Left ventricle myocardium inferior (tissue), 1 donor: ENCODE results near the gene SAG. TPM values are rescaled to one million over a fixed set of nuclear protein-coding genes. Genes with fewer than 3 reads are reported as not detected.

Source experiments
- DNase-seq: peaks from one replicate; pipeline ENCODE4 v3.0.0-alpha.2; 2020
- H3K27ac ChIP-seq: fragments of 200-600 bp; replicated peaks from 2 replicates; pipeline ENCODE4 v1.8.0; 2021
- H3K27me3 ChIP-seq: fragments of 200-600 bp; 2 replicates; pipeline ENCODE4 v1.8.0; 2021; ENCODE audit warnings: low read depth
- H3K36me3 ChIP-seq: fragments of 200-600 bp; 2 replicates; pipeline ENCODE4 v1.8.0; 2021
- H3K4me1 ChIP-seq: fragments of 200-600 bp; 2 replicates; pipeline ENCODE4 v1.8.0; 2021
- H3K4me3 ChIP-seq: fragments of 200-600 bp; 2 replicates; pipeline ENCODE4 v1.8.0; 2021; ENCODE audit warnings: mild to moderate bottlenecking, moderate library complexity
- H3K9me3 ChIP-seq: fragments of 200-600 bp; replicated peaks from 2 replicates; pipeline ENCODE4 v1.8.0; 2021
- CTCF ChIP-seq: fragments of 200-600 bp; IDR thresholded peaks from 2 replicates; pipeline ENCODE4 v1.8.0; 2021; ENCODE audit warnings: antibody characterized with exemption, mild to moderate bottlenecking, borderline replicate concordance
- intact Hi-C: fragments of 100-400 bp; cut with micrococcal nuclease; formaldehyde crosslinking; loops from one replicate; pipeline ENCODE4 v1.11.0; 2022
- total RNA-seq: library from RNA; stranded (reverse); fragmentation: NEBNext Ultra II Directional; extraction: Animal tissue kit (Norgen Biotek cat#: 25700); gene quantifications from one replicate; pipeline ENCODE4 v1.2.1, GENCODE V29; 2021
- donor health status: DM: no; HTN: yes; CAD: no; lungs with severe emphysema.

The SAG gene
- total RNA-seq, 1 donor from 2014 or later: not detected

DNA sequence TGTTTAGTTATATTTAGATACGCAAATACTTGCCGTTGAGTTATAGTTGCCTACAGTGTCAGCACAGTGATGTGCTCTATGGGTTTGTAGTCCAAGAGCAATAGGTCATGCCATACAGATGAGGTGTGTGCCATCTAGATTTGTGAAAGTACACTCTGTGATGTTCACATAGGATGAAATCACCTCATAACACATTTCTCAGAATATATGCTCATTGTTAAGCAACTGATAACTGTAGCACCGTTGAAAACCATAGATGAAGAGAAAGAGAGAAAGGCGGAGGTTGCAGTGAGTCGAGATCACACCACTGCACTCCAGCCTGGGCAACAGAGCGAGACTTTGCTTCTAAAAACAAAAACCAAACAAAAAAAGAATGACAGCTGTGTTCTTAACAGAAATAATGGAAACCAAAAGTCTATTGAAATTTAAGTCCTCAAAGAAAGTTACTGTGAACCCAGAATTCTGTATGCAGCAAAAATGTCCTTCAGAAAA lies 56.2 kb downstream of the SAG start:
- H3K27ac ChIP-seq: no peak overlapping the region
- intact Hi-C loops: no loop called here

GRCh38 chr2:233365861-233366520 lies 58.4 kb downstream of the SAG start:
- intact Hi-C loops: no loop called here
- Histone ChIP-seq H3K9me3 (peaks cover 13% of the 10 kb centered on the region), H3K4me3 (no peak overlapping the region), H3K27ac (no peak overlapping the region), H3K4me1 (peaks cover 9% of the 10 kb centered on the region), H3K36me3 (peaks cover 11% of the 10 kb centered on the region), H3K27me3 (no peaks in the 10 kb centered on the region)
- DNase-seq: no peak
- no peak for TF ChIP-seq CTCF

More for the DNA sequence above, 56.2 kb downstream of the SAG start:
- Histone ChIP-seq H3K27me3 (no peaks in the 10 kb centered on the region), H3K4me3 (no peak overlapping the region), H3K4me1 (peaks cover 26% of the 10 kb centered on the region), H3K36me3 (peaks cover 11% of the 10 kb centered on the region), H3K9me3 (peaks cover 13% of the 10 kb centered on the region)
- no peak for DNase-seq
- no peak for TF ChIP-seq CTCF

DNA sequence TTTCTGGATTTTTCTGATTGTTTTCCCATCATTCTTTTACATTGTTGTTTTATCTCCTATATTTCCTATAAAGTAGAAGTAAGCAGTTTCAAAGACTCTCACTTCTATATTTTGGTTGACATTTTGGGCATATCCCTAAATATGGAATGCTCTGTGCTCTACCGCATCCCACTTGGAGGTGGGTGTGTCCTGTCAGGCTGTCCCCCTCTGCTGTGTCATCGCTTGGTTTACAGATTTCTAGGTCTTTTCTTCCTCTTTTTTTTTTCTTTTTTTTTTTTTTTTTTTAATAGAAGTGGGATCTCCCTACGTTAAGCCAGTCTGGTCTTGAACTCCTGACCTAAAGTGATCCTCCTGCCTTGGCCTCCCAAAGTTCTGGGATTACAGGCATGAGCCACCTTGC lies 60.0 kb downstream of the SAG start:
- Histone ChIP-seq H3K27me3 (no peaks in the 10 kb centered on the region), H3K9me3 (peaks cover 13% of the 10 kb centered on the region), H3K4me1 (peaks cover 8% of the 10 kb centered on the region), H3K4me3 (no peak overlapping the region), H3K36me3 (peaks cover 11% of the 10 kb centered on the region), H3K27ac (no peak overlapping the region)
- intact Hi-C loops: no loop called here
- no peak for DNase-seq
- TF ChIP-seq CTCF: no peak

- H3K4me3 ChIP-seq: no peak overlapping the region
- no peaks in the 10 kb centered on the region for H3K27me3 ChIP-seq
Measured at GRCh38 chr2:233368756-233369155, 61.1 kb downstream of the SAG start.

GRCh38 chr2:233369462-233369861 lies 61.8 kb downstream of the SAG start:
- intact Hi-C loops: no loop called here
- Histone ChIP-seq H3K36me3 (no peaks in the 10 kb centered on the region), H3K27ac (no peak overlapping the region), H3K9me3 (peaks cover 2% of the 10 kb centered on the region), H3K27me3 (no peaks in the 10 kb centered on the region), H3K4me3 (no peak overlapping the region), H3K4me1 (peaks cover 16% of the 10 kb centered on the region)
- DNase-seq: no peak
- TF ChIP-seq CTCF: no peak

More at GRCh38 chr2:233368756-233369155, 61.1 kb downstream of the SAG start:
- Histone ChIP-seq H3K9me3 (peaks cover 9% of the 10 kb centered on the region), H3K4me1 (peaks cover 16% of the 10 kb centered on the region), H3K27ac (no peak overlapping the region), H3K36me3 (peaks cover 6% of the 10 kb centered on the region)
- TF ChIP-seq CTCF: no peak
- DNase-seq: no peak
- intact Hi-C loops: no loop called here
